Activated T-cell treated with anti-CD3 and anti-CD28 coated beads, Interleukin-2, amount 50 U/mL, for 4 hours (primary cell): ENCODE data around the gene COQ4. TPM values are rescaled to one million over a fixed set of nuclear protein-coding genes. Genes with fewer than 3 reads are reported as not detected.
A peak's percentile ranks its signal among the peaks of the same experiment; 100 is the strongest.
"Not testable (repeated sequence)": the region's sequence is repeated elsewhere in the genome, so short reads cannot be mapped to it uniquely, and the experiment has no call there.

Source experiments
- ATAC-seq, 2 donors: fragments of 200-7000 bp; cut with Tn5 transposase; one replicate each; pipeline ENCODE4 v1.10.0; 2021
- DNase-seq: peaks from one replicate; pipeline ENCODE4 v3.0.0-alpha.2; 2020
- H3K27me3 Mint-ChIP-seq: one replicate; pipeline ENCODE4 v1.8.0; 2021; ENCODE audit warnings: low read depth, mixed read lengths
- H3K36me3 Mint-ChIP-seq: one replicate; pipeline ENCODE4 v1.8.0; 2022; ENCODE audit warnings: mixed read lengths; ENCODE audit not compliant: insufficient read depth
- H3K4me1 Mint-ChIP-seq: one replicate; pipeline ENCODE4 v1.8.0; 2021; ENCODE audit warnings: low read depth, mixed read lengths
- H3K4me3 Mint-ChIP-seq: one replicate; pipeline ENCODE4 v1.8.0; 2021; ENCODE audit warnings: mild to moderate bottlenecking, moderate library complexity, mixed read lengths
- H3K9me3 Mint-ChIP-seq: one replicate; pipeline ENCODE4 v1.8.0; 2021; ENCODE audit warnings: mixed read lengths
- total RNA-seq, 3 donors: library from RNA; stranded (reverse); gene quantifications; one replicate each; pipeline ENCODE4 v1.2.1, GENCODE V29; 2021

Gene COQ4
- 10 to 100 TPM; 60.7 to 63.9 (median 62.4) TPM for total RNA-seq

DNA sequence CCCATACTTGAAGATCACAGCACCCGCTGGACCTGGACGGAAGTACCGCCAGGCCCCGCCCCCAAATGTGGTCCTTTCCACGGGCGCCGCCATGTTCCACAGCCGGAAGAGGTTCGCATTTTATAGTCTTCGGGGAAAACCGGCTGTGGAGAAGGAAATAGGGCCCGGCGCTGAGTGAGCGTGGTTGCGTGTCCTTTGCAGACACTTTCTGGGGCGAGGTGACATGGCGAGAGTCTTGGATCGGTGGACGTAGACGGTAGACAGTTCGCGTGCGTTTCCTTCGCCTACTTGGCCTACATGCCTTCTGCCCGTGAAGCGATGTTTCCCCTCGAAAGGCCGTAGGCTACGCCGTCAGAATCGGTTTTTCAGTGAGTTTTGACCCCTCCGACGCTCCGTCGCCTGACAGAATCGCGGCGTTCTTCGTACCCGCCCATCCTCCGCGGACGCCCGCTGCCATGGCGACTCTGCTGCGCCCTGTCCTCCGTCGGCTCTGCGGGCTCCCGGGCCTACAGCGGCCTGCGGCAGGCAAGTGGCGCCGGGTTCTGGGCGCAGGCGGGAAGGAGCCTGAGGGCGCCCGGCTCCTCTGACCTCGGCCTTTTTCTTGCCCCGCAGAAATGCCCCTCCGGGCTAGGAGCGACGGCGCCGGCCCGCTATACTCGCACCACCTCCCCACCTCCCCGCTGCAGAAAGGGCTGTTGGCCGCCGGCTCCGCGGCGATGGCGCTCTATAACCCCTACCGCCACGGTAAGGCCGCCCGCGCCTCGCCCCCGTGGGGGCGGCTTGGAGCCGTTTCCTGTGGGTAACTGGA is at the start of gene COQ4, which contains the start of gene TRUB2:
TSS of gene COQ4 (plus strand) at position 436 of the 808 bp plus-strand sequence. CDS start at position 456, 20 bp downstream.
TSS of gene TRUB2 (minus strand) at position 44 of the 808 bp plus-strand sequence. CDS start at position 5, 39 bp downstream.
- no peaks in the 10 kb centered on the region for H3K9me3 Mint-ChIP-seq
- no peaks in the 10 kb centered on the region for H3K27me3 Mint-ChIP-seq
- peak within 1 kb of the TSS; percentile 95 for H3K4me3 Mint-ChIP-seq
- peaks cover 16% of the 10 kb centered on the region for H3K4me1 Mint-ChIP-seq
- peak; percentile 89 for DNase-seq
- ATAC-seq = peak; percentile 88 to 89
- H3K36me3 Mint-ChIP-seq = peaks cover 9% of the 10 kb centered on the region

DNA sequence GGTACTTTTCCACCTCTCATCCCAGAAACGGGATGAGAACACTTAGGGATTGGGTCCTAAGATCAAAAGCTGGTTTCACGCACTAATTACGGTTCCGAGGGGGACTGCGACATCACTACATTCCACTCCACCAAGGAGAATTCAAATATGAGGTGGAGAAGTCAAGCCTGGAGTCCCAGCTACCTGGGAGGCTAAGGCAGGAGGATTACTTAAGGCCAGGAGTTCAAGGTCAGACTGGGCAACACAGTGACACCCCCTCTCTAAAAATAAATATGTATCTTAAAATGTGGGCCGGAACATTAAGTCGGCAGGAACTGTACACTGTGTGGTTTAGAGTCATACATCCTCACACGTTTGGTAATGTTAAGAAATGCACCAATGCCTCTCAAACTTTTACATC is 48.4 kb upstream of the COQ4 start:
- Mint-ChIP-seq H3K27me3 (no peaks in the 10 kb centered on the region), H3K4me1 (peaks cover 25% of the 10 kb centered on the region), H3K36me3 (peaks cover 8% of the 10 kb centered on the region), H3K9me3 (no peaks in the 10 kb centered on the region), H3K4me3 (peak overlapping the region; percentile 94)
- ATAC-seq = no peak
- no peak for DNase-seq

DNA sequence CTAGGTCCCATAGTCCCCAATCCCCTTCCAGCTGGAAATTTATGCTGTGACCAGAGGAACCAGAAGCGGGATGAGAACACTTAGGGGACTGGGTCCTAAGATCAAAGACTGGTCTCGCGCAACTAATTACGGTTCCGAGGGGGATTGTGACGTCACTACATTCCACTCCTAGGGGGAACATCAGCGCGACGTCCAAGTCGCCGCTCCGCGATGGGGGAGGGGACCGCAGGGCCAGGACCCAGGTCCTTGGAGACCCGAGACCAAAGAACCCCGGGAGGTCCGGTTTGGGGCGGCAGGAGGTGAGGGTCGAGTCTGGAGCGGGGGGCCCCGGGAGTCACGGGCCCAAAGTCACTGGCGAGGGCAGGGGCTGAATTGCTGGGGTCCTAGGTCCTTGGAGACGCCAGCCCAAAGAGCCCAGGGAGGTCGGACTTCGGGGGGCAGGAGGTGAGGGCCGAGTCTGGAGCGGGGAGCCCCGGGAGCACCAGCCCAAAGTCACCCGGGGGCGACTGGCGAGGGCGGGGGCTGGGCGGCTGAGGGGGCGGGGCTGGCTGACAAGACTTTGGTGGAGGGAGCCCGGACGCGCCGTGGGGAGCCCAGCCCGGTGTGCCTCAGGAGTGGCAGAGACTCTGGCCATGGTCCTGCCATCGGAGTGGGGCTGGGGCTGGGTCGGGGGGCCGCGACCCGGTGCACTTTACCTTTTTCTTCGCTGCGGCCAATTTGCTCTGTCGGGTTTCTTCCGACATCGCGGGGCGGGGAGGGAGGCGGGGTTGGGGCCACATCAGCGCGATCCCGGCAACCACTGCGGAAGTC is 47.2 kb upstream of the COQ4 start, which contains the start of gene GOLGA2:
TSS of gene GOLGA2 (minus strand) at position 810 of the 810 bp plus-strand sequence. CDS start at position 779, 31 bp downstream.
- DNase-seq = no peak
- Mint-ChIP-seq H3K36me3 (peaks cover 12% of the 10 kb centered on the region), H3K27me3 (no peaks in the 10 kb centered on the region), H3K4me3 (peak within 1 kb of the TSS; percentile 94), H3K9me3 (no peaks in the 10 kb centered on the region), H3K4me1 (peaks cover 28% of the 10 kb centered on the region)
- ATAC-seq = peak; percentile 68 to 70

DNA sequence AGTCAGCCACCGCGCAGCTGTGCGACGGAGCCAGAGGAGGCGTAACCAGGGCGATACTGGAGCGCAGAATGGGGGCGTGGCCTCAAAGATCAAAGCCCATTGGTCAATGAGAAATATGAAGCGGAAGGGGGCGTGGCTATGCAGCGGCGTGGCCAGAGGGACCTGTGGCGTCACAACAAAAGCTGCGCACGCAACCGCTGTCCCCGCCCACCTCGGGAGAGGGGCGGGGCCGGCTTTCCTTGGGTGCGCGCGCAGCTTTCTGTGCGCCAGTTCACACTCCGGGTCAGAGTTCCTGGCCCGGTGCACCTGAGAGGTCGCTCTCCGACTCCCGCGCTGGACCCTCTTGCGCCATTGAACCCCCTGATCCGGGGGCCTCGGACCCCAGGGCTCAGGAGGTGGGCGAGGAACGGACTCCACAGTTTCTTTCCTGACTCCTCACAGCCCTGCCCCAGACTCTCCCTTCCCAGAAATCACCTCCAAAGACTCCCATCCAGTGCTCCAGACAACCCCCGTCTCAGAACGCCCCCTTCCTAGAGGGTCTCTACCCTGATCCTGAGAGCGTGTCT is 46.5 kb upstream of the COQ4 start, which contains the start of gene SWI5:
TSS of gene SWI5 (plus strand) at position 269 of the 566 bp plus-strand sequence.
- peaks cover 28% of the 10 kb centered on the region for H3K4me1 Mint-ChIP-seq
- DNase-seq (peak; percentile 100), ATAC-seq (peak; percentile 99)
- peaks cover 12% of the 10 kb centered on the region for H3K36me3 Mint-ChIP-seq
- H3K4me3 Mint-ChIP-seq = peak within 1 kb of the TSS; percentile 94
- H3K9me3 Mint-ChIP-seq = no peaks in the 10 kb centered on the region
- H3K27me3 Mint-ChIP-seq = no peaks in the 10 kb centered on the region

DNA sequence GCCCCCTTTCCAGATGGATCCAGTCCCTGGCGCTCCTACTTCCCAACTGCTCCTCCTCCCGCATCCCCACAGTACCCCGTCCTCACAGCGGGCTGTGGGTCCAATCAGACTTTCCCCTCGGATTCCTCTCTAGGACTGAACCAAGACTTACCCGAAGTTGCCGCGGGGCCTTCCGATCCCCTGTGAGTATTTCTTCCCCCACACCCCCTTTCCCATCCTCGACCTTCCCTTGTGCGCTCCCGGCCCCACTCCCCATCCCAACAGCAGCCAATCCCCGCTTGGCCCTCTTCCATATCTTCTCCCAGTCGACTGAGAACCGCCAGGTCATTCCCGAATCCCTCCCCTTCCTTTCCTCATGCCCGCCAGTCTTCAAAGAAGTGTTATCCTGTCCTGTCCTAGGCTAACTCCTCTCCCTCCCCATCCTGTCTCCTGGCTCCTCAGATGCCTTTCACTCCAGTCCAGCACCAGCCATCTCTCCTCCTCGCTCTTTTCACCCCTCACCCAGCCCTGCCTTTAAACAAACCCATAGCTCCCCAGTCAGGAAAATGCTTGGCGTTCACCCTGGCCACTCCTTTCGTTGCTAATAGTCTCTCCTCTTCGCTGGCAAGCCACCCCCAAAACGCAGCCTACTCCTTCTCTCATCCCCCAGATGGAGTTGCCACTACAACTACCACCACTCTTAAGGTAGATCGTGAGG is 45.9 kb upstream of the COQ4 start:
- DNase-seq (no peak), ATAC-seq (no peak)
- H3K4me3 Mint-ChIP-seq = peak overlapping the region; percentile 94
- H3K4me1 Mint-ChIP-seq = peaks cover 28% of the 10 kb centered on the region
- H3K36me3 Mint-ChIP-seq = peaks cover 12% of the 10 kb centered on the region
- no peaks in the 10 kb centered on the region for H3K27me3 Mint-ChIP-seq
- H3K9me3 Mint-ChIP-seq = no peaks in the 10 kb centered on the region

DNA sequence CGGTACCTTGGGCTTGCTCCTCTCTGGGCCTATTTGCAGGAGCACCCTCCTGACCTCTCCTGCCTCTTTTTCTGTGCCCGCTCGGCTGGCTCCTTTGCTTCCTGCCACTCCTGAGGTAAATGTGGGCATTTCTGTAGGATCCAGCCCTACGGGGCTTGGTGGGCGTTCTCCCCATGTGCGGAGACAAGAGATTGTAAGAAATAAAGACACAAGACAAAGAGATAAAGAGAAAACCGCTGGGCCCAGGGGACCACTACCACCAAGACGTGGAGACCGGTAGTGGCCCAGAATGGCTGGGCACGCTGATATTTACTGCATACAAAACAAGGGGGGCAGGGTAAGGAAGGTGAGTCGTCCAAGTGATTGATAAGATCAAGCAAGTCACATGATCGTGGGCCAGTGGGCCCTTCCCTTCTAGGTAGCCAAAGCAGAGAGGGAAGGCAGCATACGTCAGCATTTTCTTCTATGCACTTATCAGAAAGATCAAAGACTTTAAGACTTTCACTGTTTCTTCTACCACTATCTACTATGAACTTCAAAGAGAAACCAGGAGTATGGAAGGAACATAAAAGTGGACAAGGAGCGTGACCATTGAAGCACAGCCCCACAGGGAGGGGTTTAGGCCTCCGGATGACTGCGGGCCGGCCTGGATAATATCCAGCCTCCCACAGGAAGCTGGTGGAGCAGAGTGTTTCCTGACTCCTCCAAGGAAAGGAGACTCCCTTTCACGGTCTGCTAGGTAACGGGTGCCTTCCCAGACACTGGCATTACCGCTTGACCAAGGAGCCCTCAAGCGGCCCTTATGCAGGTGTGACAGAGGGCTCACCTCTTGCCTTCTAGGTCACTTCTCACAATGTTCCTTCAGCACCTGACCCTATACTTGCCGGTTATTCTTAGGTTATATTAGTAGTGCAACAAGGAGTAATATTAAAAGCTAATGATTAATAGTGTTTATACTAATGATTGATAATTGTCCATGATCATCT is 43.3 kb upstream of the COQ4 start:
- H3K27me3 Mint-ChIP-seq, H3K36me3 Mint-ChIP-seq, H3K4me3 Mint-ChIP-seq, DNase-seq, ATAC-seq, H3K9me3 Mint-ChIP-seq: not testable (repeated sequence)
- H3K4me1 Mint-ChIP-seq = peaks cover 24% of the 10 kb centered on the region

DNA sequence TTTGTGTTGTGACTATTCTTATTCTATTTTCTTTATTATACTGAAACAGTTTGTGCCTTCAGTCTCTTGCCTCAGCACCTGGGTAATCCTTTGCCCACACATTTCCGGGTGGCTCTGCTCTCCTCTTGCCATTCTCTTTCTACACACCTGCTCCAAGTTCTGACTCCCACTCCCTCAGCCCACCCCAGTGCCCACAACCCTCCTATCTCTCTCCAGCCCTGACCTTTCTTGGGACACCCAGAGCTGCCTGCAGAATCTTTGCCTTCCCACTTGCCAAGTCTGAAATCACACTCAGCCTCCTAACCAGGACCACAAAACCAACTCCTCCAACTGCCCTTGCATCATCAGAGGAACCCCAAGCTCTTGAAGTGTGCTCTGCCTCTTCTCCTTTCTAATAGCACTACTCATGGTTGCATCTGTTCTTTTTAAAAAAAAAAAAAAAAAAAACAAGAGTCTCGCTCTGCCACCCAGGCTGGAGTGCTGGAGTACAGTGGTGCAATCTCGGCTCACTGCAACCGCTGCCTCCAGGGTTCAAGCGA is 42.5 kb upstream of the COQ4 start:
- DNase-seq (no peak), ATAC-seq (no peak)
- peaks cover 9% of the 10 kb centered on the region for H3K36me3 Mint-ChIP-seq
- no peaks in the 10 kb centered on the region for H3K27me3 Mint-ChIP-seq
- no peak overlapping the region for H3K4me3 Mint-ChIP-seq
- peaks cover 17% of the 10 kb centered on the region for H3K4me1 Mint-ChIP-seq
- H3K9me3 Mint-ChIP-seq = no peaks in the 10 kb centered on the region

DNA sequence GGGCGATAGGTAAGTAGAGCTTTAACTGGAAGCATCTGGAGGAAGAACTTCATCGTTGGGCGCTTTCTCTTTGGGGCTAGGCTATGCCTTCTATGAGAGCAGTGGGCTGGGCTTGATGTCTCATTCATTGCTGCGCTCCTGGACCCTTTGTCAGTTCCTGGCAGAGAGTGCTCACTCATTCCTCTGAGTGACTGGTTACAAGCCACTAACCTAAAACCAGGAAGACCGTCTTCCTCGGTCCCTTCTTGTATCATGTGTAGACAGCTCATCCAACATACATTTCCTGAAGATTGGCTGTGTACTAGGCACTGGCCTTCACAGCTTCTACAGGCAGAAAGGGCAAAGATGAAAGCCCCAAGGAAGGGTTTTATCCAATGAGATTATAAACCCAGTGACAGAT is 40.1 kb upstream of the COQ4 start:
- Mint-ChIP-seq H3K4me3 (no peak overlapping the region), H3K36me3 (peaks cover 12% of the 10 kb centered on the region)

DNA sequence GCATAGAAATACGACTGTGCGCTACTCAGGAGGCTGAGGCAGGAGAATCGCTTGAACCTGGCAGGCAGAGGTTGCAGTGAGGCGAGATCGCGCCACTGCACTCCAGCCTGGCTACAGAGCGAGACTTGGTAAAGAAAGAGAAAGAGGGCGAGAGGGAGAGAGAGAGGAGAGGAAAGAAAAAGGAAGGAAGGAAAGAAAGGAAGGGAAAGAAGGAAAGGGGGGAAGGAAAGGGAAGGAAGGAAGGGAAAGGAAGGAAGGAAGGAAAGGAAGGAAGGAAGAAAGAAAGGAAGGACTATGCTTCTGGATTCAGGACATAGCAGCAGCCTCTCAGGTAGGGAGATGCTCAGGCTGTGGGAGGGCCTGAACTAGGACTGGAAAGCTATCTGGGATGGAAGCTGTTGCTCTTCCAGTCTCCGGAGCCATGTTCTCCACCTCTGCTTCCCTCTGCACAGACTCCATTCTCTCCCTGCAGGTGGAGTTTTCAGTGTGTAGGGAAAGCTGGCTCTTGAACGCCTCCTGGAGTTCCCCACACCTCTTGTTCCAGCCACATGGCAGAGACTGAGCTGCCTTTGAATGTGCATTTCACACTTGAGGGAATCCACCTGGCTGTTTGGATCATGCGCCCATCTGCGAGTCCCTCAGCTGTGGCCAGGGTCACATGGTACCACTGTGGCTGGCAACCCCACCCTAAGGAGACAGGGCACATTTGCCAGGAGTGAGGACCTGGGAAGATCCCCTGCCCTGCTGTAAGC is 37.4 kb upstream of the COQ4 start:
- no peak for DNase-seq
- peaks cover 17% of the 10 kb centered on the region for H3K36me3 Mint-ChIP-seq
- no peaks in the 10 kb centered on the region for H3K27me3 Mint-ChIP-seq
- H3K4me1 Mint-ChIP-seq = peaks cover under 1% of the 10 kb centered on the region
- ATAC-seq = no peak
- no peaks in the 10 kb centered on the region for H3K9me3 Mint-ChIP-seq
- no peak overlapping the region for H3K4me3 Mint-ChIP-seq

More for the DNA sequence above, 40.1 kb upstream of the COQ4 start:
- peaks cover 6% of the 10 kb centered on the region for H3K4me1 Mint-ChIP-seq
- ATAC-seq (no peak), DNase-seq (no peak)
- H3K27me3 Mint-ChIP-seq = no peaks in the 10 kb centered on the region
- no peaks in the 10 kb centered on the region for H3K9me3 Mint-ChIP-seq

DNA sequence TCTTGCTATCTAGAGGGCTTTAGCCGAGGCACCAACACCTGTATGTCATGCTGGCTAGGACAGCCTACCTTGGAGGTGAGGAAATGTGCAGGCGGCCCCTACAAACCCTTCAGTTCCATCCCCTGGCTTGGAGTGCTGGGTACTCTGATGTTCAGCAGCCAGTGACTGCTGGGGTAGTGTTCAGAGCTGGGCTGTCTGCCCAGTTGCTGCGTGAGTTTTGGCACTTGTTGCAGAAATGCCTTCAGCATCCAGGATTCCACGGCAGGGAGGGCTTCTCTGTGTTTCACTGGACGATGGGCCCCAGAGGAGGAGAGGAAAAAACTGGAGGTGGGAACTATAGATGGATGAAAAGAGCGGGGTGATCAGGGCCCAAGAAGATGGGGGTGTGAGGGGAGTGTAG is 36.2 kb upstream of the COQ4 start:
- H3K4me3 Mint-ChIP-seq = no peak overlapping the region
- peaks cover 14% of the 10 kb centered on the region for H3K36me3 Mint-ChIP-seq
- H3K9me3 Mint-ChIP-seq = no peaks in the 10 kb centered on the region
- H3K27me3 Mint-ChIP-seq = no peaks in the 10 kb centered on the region
- ATAC-seq (no peak), DNase-seq (no peak)
- no peaks in the 10 kb centered on the region for H3K4me1 Mint-ChIP-seq

DNA sequence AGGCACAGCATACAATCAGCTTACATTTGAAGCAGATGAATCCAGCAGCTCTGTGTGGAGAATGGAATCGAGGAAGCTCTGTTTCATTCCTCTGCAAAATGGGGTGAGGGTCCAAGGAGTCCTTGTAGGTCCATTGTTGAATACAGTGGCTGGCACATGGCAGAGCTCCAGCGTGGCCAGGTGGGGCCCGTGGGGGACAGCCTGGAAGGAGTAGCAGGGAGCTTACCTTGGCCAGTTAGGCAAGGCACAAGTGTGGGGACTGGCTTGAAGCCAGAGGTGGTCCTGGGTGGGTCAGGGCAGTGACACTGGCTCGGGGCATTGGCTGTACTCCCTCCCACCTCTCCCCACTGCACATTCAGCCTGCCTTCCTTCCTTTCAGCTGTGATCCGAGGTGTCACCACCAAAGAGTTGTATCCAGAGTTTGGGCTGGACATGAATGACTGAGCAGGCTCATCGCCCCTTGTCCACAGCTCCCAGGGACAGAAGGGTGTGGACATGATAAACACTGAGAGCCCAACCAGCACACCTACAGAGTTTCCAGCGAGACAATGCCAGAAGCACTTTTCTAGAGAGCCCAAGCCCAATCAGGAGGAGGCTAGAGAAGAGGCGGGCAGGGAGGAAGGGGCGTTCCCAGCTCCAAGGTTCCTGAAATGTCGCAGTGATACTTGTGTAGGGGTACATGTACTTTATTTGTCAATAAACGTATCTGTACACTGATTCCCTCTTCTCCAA is 34.2 kb upstream of the COQ4 start:
- no peak for DNase-seq
- H3K36me3 Mint-ChIP-seq = peaks cover 12% of the 10 kb centered on the region
- no peaks in the 10 kb centered on the region for H3K4me1 Mint-ChIP-seq
- H3K9me3 Mint-ChIP-seq = no peaks in the 10 kb centered on the region
- H3K27me3 Mint-ChIP-seq = no peaks in the 10 kb centered on the region
- ATAC-seq = no peak
- H3K4me3 Mint-ChIP-seq = no peak overlapping the region

DNA sequence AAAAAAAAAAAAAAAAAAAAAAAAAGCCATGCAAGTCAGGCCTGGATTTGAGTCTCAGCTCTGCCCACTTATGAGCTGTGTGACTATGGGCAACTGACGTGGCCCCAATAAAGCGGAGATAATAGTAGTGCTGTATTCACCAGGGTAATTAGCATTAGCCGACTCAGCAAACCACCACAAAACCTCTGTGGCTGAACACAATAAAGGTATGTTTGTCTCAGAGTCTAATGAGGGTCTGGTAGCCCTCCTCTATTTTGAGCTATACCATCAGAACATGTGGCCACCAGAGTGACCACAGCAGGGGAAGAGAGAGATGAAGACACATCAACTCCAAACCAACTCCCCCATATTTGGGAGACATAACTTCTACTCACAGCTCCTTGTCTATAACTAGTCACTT is 30.6 kb upstream of the COQ4 start:
- Mint-ChIP-seq H3K9me3 (no peaks in the 10 kb centered on the region), H3K27me3 (no peaks in the 10 kb centered on the region), H3K4me1 (no peaks in the 10 kb centered on the region), H3K4me3 (no peak overlapping the region), H3K36me3 (peaks cover 7% of the 10 kb centered on the region)
- ATAC-seq (no peak), DNase-seq (no peak)
